H1 (cell line): ENCODE data around the gene TRIM40. TPM values are rescaled to one million over a fixed set of nuclear protein-coding genes. Genes with fewer than 3 reads are reported as not detected.
A peak's percentile ranks its signal among the peaks of the same experiment; 100 is the strongest.

ENCODE experiments used
- CTCF ChIA-PET: fragments of 300-600 bp; sonication (Branson Sonifier 250); formaldehyde crosslinking; loops from one replicate; lab custom pipeline; 2021; ENCODE audit not compliant: partially characterized antibody; lab: Charles Lee
- POLR2A ChIA-PET: fragments of 300-600 bp; sonication (Branson Sonifier 250); formaldehyde crosslinking; loops from one replicate; lab custom pipeline; 2021; ENCODE audit warnings: inconsistent platforms; ENCODE audit not compliant: partially characterized antibody; lab: Charles Lee
- DNase-seq, 2 experiments: peaks; one replicate each; pipeline versions ENCODE4 v3.0.0 to v3.0.0-alpha.2; 2010 to 2022; ENCODE audit warnings: low spot score in 2 of 2, low read depth in 1 of 2, mixed read lengths in 1 of 2
- FAIRE-seq: peaks from 2 replicates; lab custom pipeline; 2011; peaks lifted over from hg19 to GRCh38; lab: Jason Lieb, UNC
- H2AFZ ChIP-seq: 2 replicates; pipeline ENCODE4 v1.8.1; 2012; ENCODE audit warnings: low read length, inconsistent platforms
- H2AK5ac ChIP-seq: 2 replicates; pipeline ENCODE4 v1.6.1; 2013; ENCODE audit warnings: low read depth, low read length
- H2BK120ac ChIP-seq: replicated peaks from 2 replicates; pipeline ENCODE3; 2013; ENCODE audit warnings: low read depth, low read length, inconsistent platforms
- H2BK12ac ChIP-seq: 2 replicates; pipeline ENCODE4 v1.6.1; 2013; ENCODE audit warnings: low read depth, low read length
- H2BK15ac ChIP-seq: 2 replicates; pipeline ENCODE4 v1.6.1; 2013; ENCODE audit warnings: low read length
- H2BK20ac ChIP-seq: 2 replicates; pipeline ENCODE4 v1.6.1; 2013; ENCODE audit warnings: low read length
- H2BK5ac ChIP-seq: 2 replicates; pipeline ENCODE4 v1.6.1; 2013; ENCODE audit warnings: low read depth, low read length
- H3K14ac ChIP-seq: 2 replicates; pipeline ENCODE4 v1.6.1; 2013; ENCODE audit warnings: inconsistent platforms; ENCODE audit not compliant: insufficient read length
- H3K18ac ChIP-seq: 2 replicates; pipeline ENCODE4 v1.6.1; 2013; ENCODE audit warnings: low read length; ENCODE audit errors: extremely low read depth
- H3K23ac ChIP-seq: 2 replicates; pipeline ENCODE4 v1.6.1; 2013; ENCODE audit warnings: inconsistent platforms; ENCODE audit not compliant: insufficient read length
- H3K23me2 ChIP-seq: 2 replicates; pipeline ENCODE4 v1.6.1; 2013; ENCODE audit warnings: low read depth, low read length
- H3K27ac ChIP-seq: 2 replicates; pipeline ENCODE4 v1.6.1; 2011; ENCODE audit warnings: low read depth, low read length, inconsistent platforms
- H3K27me3 ChIP-seq, 4 experiments: replicated peaks in 1 of 4; 1 replicate in 1 of 4; 2 replicates in 3 of 4; pipeline versions ENCODE4 v1.6.1 to v1.8.1; 2011 to 2013; ENCODE audit warnings: low read length in 3 of 4, mild to moderate bottlenecking in 3 of 4, inconsistent platforms in 2 of 4, mixed read lengths in 2 of 4, moderate library complexity in 1 of 4; ENCODE audit not compliant: control insufficient read depth in 3 of 4, insufficient read depth in 3 of 4; ENCODE audit errors: extremely low read depth in 1 of 4
- H3K36me3 ChIP-seq, 4 experiments: 2 replicates each; pipeline versions ENCODE4 v1.6.1 to v1.8.1; 2011 to 2013; ENCODE audit warnings: mild to moderate bottlenecking in 4 of 4, low read length in 3 of 4, moderate library complexity in 2 of 4, control low read depth in 1 of 4, inconsistent platforms in 1 of 4; ENCODE audit not compliant: insufficient read depth in 4 of 4, control insufficient read depth in 2 of 4
- H3K4ac ChIP-seq: replicated peaks from 2 replicates; pipeline ENCODE3; 2013; ENCODE audit warnings: low read length, low read depth, mixed read lengths, inconsistent platforms; ENCODE audit not compliant: insufficient read length
- H3K4me1 ChIP-seq, 4 experiments: replicated peaks in 1 of 4; 1 replicate in 1 of 4; 2 replicates in 3 of 4; pipeline versions ENCODE4 v1.6.1 to v1.8.1; 2011 to 2013; ENCODE audit warnings: low read length in 3 of 4, inconsistent platforms in 2 of 4, mixed read lengths in 1 of 4; ENCODE audit not compliant: insufficient read depth in 4 of 4, control insufficient read depth in 3 of 4
- H3K4me2 ChIP-seq, 2 experiments: 2 replicates each; pipeline versions ENCODE4 v1.6.1 to v1.8.1; 2011 to 2013; ENCODE audit warnings: low read depth in 2 of 2, low read length in 2 of 2, control low read depth in 1 of 2, inconsistent platforms in 1 of 2, mild to moderate bottlenecking in 1 of 2; ENCODE audit not compliant: insufficient read depth in 1 of 2
- H3K4me3 ChIP-seq, 4 experiments: fragments of 200-600, 300-600 bp in 1 of 4; sonication (generic), shearing (Covaris generic), sonication (Bioruptor Twin) in 1 of 4; 2 replicates each; pipeline versions ENCODE4 v1.5.1 to v1.8.1; 2011 to 2016; ENCODE audit warnings: low read length in 4 of 4, low read depth in 3 of 4, control low read depth in 2 of 4, inconsistent platforms in 2 of 4, mild to moderate bottlenecking in 2 of 4, mixed read lengths in 1 of 4, moderate library complexity in 1 of 4; ENCODE audit not compliant: insufficient read depth in 2 of 4; ENCODE audit errors: extremely low read depth in 1 of 4
- H3K56ac ChIP-seq: replicated peaks from 2 replicates; pipeline ENCODE3; 2013; ENCODE audit warnings: low read depth, mild to moderate bottlenecking, mixed read lengths, low read length, inconsistent platforms; ENCODE audit not compliant: insufficient read length
- H3K79me1 ChIP-seq: 2 replicates; pipeline ENCODE4 v1.6.1; 2013; ENCODE audit warnings: low read depth, low read length, control low read depth
- H3K79me2 ChIP-seq, 2 experiments: 2 replicates each; pipeline versions ENCODE4 v1.6.1 to v1.8.1; 2012 to 2013; ENCODE audit warnings: low read length in 2 of 2, mild to moderate bottlenecking in 2 of 2, inconsistent platforms in 1 of 2; ENCODE audit not compliant: insufficient read depth in 2 of 2, control insufficient read depth in 1 of 2
- H3K9ac ChIP-seq, 4 experiments: replicated peaks in 1 of 4; 1 replicate in 1 of 4; 2 replicates in 3 of 4; pipeline versions ENCODE4 v1.6.1 to v1.8.1; 2011 to 2013; ENCODE audit warnings: low read depth in 3 of 4, low read length in 3 of 4, control low read depth in 2 of 4, mild to moderate bottlenecking in 2 of 4, moderate library complexity in 2 of 4, inconsistent platforms in 1 of 4; ENCODE audit errors: extremely low read depth in 1 of 4
- H3K9me3 ChIP-seq, 2 experiments: 2 replicates each; pipeline versions ENCODE4 v1.6.1 to v1.8.1; 2012 to 2013; ENCODE audit warnings: mild to moderate bottlenecking in 2 of 2, moderate library complexity in 2 of 2, control low read depth in 1 of 2, inconsistent platforms in 1 of 2, low read depth in 1 of 2, low read length in 1 of 2, mixed read lengths in 1 of 2; ENCODE audit not compliant: insufficient read depth in 2 of 2
- H4K20me1 ChIP-seq, 2 experiments: replicated peaks in 1 of 2; 2 replicates each; pipeline versions ENCODE3 to v1.8.1; 2011 to 2013; ENCODE audit warnings: inconsistent platforms in 2 of 2, low read length in 2 of 2, mild to moderate bottlenecking in 1 of 2; ENCODE audit not compliant: insufficient read depth in 2 of 2, control insufficient read depth in 1 of 2
- H4K5ac ChIP-seq: 2 replicates; pipeline ENCODE4 v1.6.1; 2013; ENCODE audit warnings: low read length, low read depth, mixed read lengths, inconsistent platforms; ENCODE audit not compliant: insufficient read length
- H4K8ac ChIP-seq: 2 replicates; pipeline ENCODE4 v1.8.0; 2013; ENCODE audit warnings: mild to moderate bottlenecking, moderate library complexity, low read length, inconsistent platforms; ENCODE audit not compliant: insufficient read depth; ENCODE audit errors: extremely low read depth
- H4K91ac ChIP-seq: replicated peaks from 2 replicates; pipeline ENCODE3; 2013; ENCODE audit warnings: low read length, mixed read lengths, inconsistent platforms; ENCODE audit not compliant: insufficient read length
- BACH1 ChIP-seq: IDR thresholded peaks from 2 replicates; pipeline ENCODE4 v1.6.1; 2012; ENCODE audit warnings: low read length, improper control_type of control experiment
- CBX5 ChIP-seq: fragments of 300-800, 300-1000 bp; sonication (generic); IDR thresholded peaks from 2 replicates; pipeline ENCODE4 v1.7.1; 2016; ENCODE audit warnings: antibody characterized with exemption, low read length, low read depth
- CTBP2 ChIP-seq: IDR thresholded peaks from 2 replicates; pipeline ENCODE4 v1.7.0; 2011; ENCODE audit warnings: borderline replicate concordance, mild to moderate bottlenecking, moderate library complexity, mixed read lengths, low read length; ENCODE audit not compliant: insufficient read depth, insufficient read length
- HDAC6 ChIP-seq: IDR thresholded peaks from one replicate; pipeline ENCODE4 v1.7.1; 2012; ENCODE audit warnings: low read depth, mild to moderate bottlenecking, inconsistent platforms, low read length, moderate library complexity
- JUN ChIP-seq: IDR thresholded peaks from 2 replicates; pipeline ENCODE4 v1.6.1; 2011; ENCODE audit warnings: low read depth, mild to moderate bottlenecking, improper control_type of control experiment, low read length
- NANOG ChIP-seq: IDR thresholded peaks from 2 replicates; pipeline ENCODE4 v1.6.1; 2011; ENCODE audit warnings: low read length, low read depth, mild to moderate bottlenecking, inconsistent platforms; ENCODE audit not compliant: insufficient read depth, poor library complexity, severe bottlenecking
- SAP30 ChIP-seq: fragments of 300-600 bp; sonication (generic); IDR thresholded peaks from 2 replicates; pipeline ENCODE4 v1.7.1; 2012; ENCODE audit warnings: low read length, moderate library complexity, mild to moderate bottlenecking, inconsistent platforms; ENCODE audit not compliant: insufficient read depth, insufficient replicate concordance
- SP1 ChIP-seq: IDR thresholded peaks from 2 replicates; pipeline ENCODE4 v1.6.1; 2011; ENCODE audit warnings: low read depth, low read length
- TCF12 ChIP-seq: IDR thresholded peaks from 2 replicates; pipeline ENCODE4 v1.6.1; 2011; ENCODE audit warnings: low read depth, mild to moderate bottlenecking, low read length
- WGBS, 2 experiments: shearing (Covaris generic) in 1 of 2; methylation state at CpG; one replicate each; pipeline versions ENCODE4 v1.1.6 to v1.1.7; 2013 to 2015; ENCODE audit warnings: low lambda C conversion rate in 2 of 2, mixed read lengths in 2 of 2, inconsistent platforms in 1 of 2, low coverage in 1 of 2, missing lambda C conversion rate in 1 of 2; ENCODE audit not compliant: insufficient replicate concordance in 2 of 2, insufficient coverage in 1 of 2, insufficient read length in 1 of 2; ENCODE audit errors: extremely low coverage in 1 of 2, missing lambda C conversion rate in 1 of 2; 5-methylcytosine and 5-hydroxymethylcytosine counted together
- polyA plus RNA-seq, 7 experiments: library from polyadenylated mRNA; depleted of rRNA in 3 of 7; stranded (reverse) in 5 of 7; unstranded in 2 of 7; fragments of >200 nt in 5 of 7; fragments of 200-250 nt in 2 of 7; gene quantifications; 1 replicate in 5 of 7; 2 replicates in 1 of 7; 4 replicates in 1 of 7; pipeline versions ENCODE4 v1.2.1 to v1.2.3, GENCODE V29; 2011 to 2013; ENCODE audit warnings: missing spikeins in 2 of 7, mixed read lengths in 2 of 7
- total RNA-seq: library from RNA; stranded (reverse); fragmentation: NEBNext Ultra II Directional; extraction: Animal tissue kit (Norgen Biotek cat#: 25700); gene quantifications from 2 replicates; pipeline ENCODE4 v1.2.1, GENCODE V29; 2021
- TF ChIP-seq, protein P1 (sequence below), 3 experiments: IDR thresholded peaks; 1 replicate in 2 of 3; 2 replicates in 1 of 3; pipeline versions ENCODE4 v1.5.1 to v1.6.1; 2011; ENCODE audit warnings: low read length in 3 of 3, mild to moderate bottlenecking in 3 of 3, inconsistent platforms in 2 of 3, low read depth in 1 of 3, moderate library complexity in 1 of 3; ENCODE audit not compliant: insufficient read depth in 1 of 3; ENCODE audit errors: control extremely low read depth in 1 of 3

TRIM40 gene
- total and polyA plus RNA-seq, 2 of the 8 experiments (the other 6 are each of a cell fraction or from before 2014, with no cell fraction given), result not detected

DNA sequence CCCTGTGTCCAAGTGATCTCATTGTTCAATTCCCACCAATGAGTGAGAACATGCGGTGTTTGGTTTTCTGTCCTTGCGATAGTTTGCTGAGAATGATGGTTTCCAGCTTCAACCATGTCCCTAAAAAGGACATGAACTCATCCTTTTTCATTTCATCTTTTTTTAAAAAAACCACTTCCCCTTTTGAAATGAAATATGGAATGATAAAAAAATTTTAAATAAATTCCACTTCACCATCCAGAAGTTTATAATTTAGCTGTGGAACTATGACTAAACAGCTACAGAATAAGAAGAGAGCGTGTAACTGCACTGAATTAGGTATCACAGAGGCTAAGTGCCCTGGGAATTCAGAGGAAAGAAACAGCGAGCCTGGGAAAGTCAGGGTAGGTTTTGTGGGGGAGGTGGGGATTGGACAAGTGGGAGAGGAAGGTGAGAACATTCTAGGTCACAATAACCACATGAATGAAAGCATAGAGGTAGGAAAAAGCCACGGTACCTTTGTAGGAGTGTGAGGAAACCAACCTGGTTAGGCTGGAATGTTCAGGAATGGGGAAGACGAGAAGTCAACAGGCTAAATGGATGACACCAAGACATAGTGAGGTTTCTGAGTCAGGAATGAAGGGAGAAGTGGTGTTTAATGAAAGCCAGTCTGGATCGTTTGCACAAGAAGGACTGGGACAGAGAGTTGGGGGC, 14.1 kb downstream of the TRIM40 start:
- no peak overlapping the region for H2BK20ac ChIP-seq
- FAIRE-seq, result no peak
- no peaks in the 10 kb centered on the region for H3K36me3 ChIP-seq
- no peaks in the 10 kb centered on the region for H3K9me3 ChIP-seq
- H2BK12ac ChIP-seq, result no peak overlapping the region
- no peak overlapping the region for H4K8ac ChIP-seq
- no peaks in the 10 kb centered on the region for H3K79me1 ChIP-seq
- H3K4ac ChIP-seq, result no peak overlapping the region
- H3K4me1 ChIP-seq, result peaks cover 0 to 4% (median 0%) of the 10 kb centered on the region in 4 experiments; a peak in 2 of 7 replicates
- H4K20me1 ChIP-seq, result no peaks in the 10 kb centered on the region
- no peak overlapping the region for H2BK5ac ChIP-seq
- peak overlapping the region; percentile 81; the same call in 1 of the 2 replicates for H2BK15ac ChIP-seq
- H3K27me3 ChIP-seq, result peaks cover 0 to 2% (median 0%) of the 10 kb centered on the region in 4 experiments; a peak in 3 of 7 replicates
- H3K18ac ChIP-seq, result no peak overlapping the region
- ChIA-PET CTCF (interaction anchor here (6.9 kb wide), 1 partner anchor 18 kb away, joined by 50 read pairs; no protein-coding TSS in a partner anchor), POLR2A (no interaction called here)
- no peak overlapping the region for H4K91ac ChIP-seq
- no peak overlapping the region for H3K14ac ChIP-seq
- DNase-seq, result no peak
- no peak overlapping the region for H3K4me3 ChIP-seq
- no peak overlapping the region for H3K27ac ChIP-seq
- peaks cover 2% of the 10 kb centered on the region; the same call in 1 of the 2 replicates for H3K23me2 ChIP-seq
- WGBS, 2 experiments, result 83% methylated on average over 7 of the region's 7 CpGs; no CpG with 5 or more reads in 1 of the 2 experiments
- H2AFZ ChIP-seq, result no peak overlapping the region
- H3K9ac ChIP-seq, result no peak overlapping the region
- H2AK5ac ChIP-seq, result no peak overlapping the region
- H3K4me2 ChIP-seq, result no peak overlapping the region
- H3K79me2 ChIP-seq, result no peaks in the 10 kb centered on the region
- H3K23ac ChIP-seq, result no peak overlapping the region
- H4K5ac ChIP-seq, result no peak overlapping the region
- no peak overlapping the region for H3K56ac ChIP-seq
- no peak overlapping the region for H2BK120ac ChIP-seq
- no peak for TF ChIP-seq JUN
- TF ChIP-seq, protein P1, sequence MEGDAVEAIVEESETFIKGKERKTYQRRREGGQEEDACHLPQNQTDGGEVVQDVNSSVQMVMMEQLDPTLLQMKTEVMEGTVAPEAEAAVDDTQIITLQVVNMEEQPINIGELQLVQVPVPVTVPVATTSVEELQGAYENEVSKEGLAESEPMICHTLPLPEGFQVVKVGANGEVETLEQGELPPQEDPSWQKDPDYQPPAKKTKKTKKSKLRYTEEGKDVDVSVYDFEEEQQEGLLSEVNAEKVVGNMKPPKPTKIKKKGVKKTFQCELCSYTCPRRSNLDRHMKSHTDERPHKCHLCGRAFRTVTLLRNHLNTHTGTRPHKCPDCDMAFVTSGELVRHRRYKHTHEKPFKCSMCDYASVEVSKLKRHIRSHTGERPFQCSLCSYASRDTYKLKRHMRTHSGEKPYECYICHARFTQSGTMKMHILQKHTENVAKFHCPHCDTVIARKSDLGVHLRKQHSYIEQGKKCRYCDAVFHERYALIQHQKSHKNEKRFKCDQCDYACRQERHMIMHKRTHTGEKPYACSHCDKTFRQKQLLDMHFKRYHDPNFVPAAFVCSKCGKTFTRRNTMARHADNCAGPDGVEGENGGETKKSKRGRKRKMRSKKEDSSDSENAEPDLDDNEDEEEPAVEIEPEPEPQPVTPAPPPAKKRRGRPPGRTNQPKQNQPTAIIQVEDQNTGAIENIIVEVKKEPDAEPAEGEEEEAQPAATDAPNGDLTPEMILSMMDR (IDR thresholded peaks at IDR 0.05; ENCODE audit: control extremely low read depth in 1 of 3, insufficient read depth in 1 of 3, low read depth in 1 of 3, low read length in 3 of 3), result no peak
- TF ChIP-seq CBX5, result no peak
- TF ChIP-seq SP1, result no peak
- no peak for TF ChIP-seq TCF12
- TF ChIP-seq CTBP2, result no peak
- no peak for TF ChIP-seq BACH1
- TF ChIP-seq HDAC6, result no peak
- no peak for TF ChIP-seq NANOG
- TF ChIP-seq SAP30, result no peak
